Stimulated activated CD4-positive, alpha-beta T cell treated with anti-CD3 and anti-CD28 coated beads, Interleukin-2, amount 100 ng/mL, for 24 hours (primary cell): ENCODE data around the gene CHST3.
"Not testable (repeated sequence)": the region's sequence is repeated elsewhere in the genome, so short reads cannot be mapped to it uniquely, and the experiment has no call there.

Source experiments
- DNase-seq, 2 donors: peaks; one replicate each; pipeline ENCODE4 v3.0.0-alpha.2; 2020

CHST3 gene

DNA sequence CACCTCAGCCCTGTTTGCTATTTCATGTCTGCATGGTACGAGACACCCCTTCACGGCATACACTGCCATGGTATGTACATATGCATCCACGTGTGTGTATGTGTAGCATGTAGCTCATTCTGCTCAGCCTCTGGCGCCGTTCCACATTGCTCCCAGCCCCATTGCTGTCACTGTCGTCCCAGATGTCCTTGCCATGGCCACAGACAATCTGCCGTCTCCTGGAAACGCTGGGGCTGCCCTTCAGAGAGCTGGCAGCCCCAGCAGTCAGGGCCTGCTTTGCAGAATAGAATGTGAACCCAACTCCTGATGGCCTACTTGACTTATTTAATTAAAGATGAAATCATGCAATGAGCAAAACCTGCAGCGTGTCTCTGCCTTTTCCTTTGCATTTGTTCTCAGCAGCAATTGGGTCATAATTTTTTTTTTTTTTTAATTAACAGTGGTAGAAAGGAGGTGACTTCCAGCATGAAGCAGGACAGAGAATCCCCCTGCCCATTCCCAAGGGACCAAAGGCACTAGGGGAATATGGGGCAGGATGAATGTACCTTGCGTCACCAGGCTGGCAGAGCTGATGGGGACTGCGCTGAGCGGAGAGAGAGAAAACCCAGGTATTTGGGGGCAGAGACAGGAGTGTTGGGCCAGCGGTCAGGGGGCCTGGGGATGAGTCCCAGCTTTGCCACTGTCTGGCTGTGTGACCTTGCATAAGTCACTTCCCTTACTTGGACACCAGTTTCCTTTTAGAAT, 49.2 kb downstream of the CHST3 start:
- no peak for DNase-seq

DNA sequence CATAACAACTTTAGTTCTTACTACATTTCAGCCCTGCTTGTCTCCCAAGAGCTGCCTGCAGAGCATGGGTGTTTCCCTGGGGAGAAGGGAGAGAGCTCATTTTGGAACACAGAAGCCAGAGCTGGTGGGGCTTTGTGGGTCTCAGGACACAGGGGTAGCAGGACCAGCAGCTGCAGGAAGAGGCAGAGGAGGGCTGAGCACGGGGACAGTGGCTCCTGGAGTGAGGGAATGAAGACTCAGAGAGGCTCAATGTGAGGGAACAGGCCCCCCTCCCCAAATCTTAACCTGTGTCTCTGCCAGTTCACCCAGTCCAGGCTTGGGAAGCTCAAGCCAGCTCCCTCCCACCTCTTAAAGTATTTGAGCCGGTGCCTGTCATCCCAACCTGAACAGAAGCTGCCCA, 50.0 kb downstream of the CHST3 start:
- DNase-seq, result no peak

DNA sequence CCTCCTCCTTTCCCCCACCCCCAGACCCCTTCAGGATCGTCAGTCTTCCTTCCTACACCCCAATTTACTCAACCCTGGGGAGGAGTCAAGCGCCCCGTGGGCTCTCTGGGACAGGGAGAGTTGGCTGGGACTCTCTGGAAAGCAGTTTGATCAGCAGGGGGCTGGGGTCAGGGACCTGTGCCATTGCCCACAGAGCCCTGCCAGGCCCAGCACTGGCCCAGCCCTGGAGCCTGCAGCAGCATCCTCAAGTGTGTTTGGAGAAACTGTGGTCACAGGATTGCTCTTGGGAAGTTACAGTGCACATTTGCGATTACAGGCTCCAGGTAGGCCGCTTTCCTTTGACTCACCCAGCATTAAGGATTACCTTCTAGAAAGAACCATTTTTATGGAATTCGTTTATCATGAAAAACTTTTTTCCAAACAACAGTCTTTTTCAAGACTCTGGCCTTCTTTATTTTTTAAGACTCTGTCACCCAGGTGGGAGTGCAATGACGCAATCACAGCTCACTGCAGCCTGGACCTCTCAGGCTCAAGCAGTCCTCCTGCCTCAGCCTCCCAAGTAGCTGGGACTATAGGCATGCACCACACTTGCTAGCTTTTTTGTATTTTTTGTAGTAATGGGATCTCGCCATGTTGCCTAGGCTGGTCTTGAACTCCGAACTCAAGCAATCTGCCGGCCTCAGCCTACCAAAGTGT, 50.7 kb downstream of the CHST3 start:
- no peak for DNase-seq

DNA sequence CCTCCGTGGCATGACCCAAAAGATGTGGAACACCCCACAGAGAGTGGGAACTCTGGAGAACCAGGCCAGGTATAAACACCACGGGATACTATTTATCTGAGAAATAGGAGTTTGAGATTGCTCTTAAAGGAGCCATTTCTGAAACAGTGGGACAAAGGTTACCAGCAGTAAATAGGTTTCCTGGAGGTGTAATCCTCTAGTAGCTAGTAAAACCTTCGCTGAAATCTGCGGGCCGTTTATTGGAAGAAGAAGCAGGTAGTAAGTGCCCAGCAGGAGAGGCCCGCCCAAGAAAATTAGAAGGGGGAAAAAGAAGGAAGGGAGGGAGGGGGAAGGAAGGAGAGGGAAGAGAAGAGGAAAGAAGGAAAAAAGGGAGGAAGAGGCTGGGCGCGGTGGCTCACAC, 51.6 kb downstream of the CHST3 start:
- no peak for DNase-seq

DNA sequence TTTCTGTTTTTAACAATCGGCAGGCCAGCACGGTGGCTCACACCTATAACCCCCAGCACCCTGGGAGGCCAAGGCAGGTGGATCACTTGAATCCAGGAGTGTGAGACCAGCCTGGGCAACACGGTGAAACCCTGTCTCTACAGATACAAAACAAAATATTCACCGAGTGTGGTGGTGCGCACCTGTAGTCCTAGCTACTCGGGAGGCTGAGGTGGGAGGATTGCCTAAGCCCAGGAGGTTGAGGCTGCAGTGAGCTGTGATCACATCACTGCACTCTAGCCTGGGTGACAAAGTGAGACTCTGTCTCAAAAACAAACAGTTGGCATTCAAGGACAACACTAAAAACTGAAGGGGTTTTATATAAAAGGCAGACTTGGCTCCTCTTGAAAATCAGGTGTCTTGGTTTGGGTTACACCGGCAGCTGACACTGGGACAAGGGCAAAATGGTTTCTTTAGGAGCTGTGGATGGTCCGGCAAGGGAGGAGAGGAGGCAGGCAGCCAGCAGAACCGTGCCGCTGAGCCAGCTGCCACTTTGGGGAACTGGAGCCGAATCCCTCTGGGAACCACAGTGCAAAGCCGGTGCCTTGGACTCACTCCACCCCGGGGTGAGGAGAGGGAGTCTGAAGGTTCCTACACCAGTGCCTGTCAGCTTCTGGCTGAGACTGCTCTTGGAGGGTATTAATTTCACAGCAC, 52.6 kb downstream of the CHST3 start:
- DNase-seq, result no peak

DNA sequence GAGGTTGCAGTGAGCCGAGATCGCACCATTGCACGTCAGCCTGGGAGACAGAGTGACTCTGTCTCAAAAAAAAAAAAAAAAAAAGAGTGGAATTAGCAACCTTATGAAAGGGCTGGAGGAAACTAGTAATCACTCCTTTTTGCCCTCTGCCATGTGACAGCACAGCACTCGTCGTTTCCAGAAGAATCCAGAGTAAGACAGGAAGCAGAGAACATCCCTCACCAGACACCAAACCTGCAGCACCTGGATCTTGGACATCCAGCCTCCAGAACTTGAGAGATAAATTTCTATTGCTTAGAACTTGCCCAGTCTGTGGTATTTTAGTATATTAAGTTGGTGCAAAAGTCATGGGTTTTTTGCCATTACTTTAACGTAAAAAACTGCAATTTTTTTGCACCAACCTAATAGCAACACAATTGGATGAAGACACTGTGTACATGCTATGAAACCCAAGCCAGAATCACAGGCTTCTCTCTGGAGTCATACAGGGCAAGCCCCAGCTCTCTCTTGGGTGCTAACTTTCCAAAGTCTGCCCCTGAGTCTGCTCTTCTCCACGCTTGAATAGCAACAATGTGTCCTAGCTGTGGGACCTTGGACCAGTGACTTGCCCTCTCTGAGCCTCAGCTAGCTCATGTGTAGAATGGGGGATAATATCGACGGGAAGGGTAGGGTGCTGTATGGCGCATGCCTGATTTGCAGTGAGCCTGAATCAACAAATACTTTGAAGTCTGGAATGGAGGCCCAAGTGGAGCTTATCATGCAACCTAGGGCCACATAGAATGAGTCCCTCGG, 55.1 kb downstream of the CHST3 start:
- DNase-seq, result no peak

DNA sequence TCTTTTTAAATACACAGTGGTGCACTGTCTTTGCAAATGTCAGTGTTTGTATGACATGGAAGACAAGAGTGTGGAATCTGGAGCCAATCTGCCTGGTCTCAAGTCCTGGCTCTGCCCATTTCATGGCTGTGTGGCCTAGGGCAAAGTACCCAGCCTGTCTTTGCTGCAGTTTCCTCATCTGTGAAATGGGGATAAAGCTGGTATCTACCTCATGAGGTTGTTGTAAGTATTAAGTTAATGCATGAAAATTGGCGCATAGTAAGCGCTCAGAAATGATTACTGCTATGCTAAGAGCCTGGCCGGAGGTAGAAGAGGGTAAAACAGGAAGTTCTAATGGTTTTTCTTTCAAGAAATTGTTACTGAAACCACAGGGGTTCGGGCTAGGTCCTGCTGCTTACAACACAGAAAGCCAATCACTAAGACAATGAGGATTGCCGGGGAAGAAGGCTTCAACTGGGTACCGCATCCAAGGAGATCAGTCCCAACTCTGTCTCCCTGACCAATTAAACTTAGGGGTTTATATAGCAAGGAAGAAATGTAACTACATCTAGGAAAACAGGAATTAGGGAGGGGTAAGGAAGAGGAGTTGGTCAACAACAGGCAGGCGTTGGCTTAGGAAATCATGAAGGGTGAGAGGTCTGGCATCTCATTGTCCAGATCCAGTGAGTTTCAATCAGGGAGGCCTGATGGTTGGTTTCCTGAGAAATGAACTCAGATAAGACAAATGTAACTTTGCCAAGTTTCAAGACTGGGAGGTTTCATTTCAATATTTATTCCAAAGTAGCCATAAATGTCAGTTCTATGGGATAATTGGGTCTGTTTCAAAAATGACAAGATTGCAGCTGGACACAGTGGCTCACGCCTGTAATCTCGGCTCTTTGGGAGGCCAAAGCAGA, 57.0 kb downstream of the CHST3 start:
- no peak for DNase-seq

DNA sequence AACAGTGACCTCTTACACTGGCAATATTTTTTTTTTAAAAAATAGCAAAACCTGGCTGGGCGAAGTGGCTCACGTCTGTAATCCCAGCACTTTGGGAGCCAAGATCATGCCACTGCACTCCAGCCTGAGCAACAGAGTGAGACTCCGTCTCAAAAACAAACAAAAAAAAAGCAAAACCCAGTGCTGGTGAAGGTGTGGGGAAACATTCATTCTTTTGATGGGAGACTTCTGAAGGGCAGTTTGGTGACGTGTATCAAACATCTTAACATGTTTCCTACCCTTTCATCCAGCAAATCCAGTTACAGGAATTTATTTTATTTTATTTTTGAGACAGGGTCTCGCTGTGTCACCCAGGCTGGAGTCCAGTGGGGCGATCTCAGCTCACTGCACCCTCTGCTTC, 58.0 kb downstream of the CHST3 start:
- DNase-seq, result no peak

DNA sequence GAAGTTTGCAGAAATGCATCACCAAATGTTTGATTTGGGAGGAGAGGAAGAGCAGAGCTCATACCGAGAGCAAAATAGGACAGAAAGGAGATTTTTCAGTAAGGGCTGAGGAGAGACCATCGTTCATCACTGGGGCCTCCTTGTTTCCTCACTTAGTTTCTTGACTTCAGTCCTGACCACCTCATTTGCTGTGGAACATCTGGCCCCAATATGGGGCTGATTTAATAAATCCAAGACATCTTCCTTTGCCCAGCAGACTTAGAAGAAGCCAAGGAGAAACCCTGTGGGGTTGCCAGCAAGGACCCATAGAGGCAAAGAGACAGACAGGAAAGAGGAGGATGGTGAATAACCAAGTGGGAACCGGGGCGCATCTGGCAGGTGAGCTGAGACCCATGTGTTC, 60.4 kb downstream of the CHST3 start:
- no peak for DNase-seq

DNA sequence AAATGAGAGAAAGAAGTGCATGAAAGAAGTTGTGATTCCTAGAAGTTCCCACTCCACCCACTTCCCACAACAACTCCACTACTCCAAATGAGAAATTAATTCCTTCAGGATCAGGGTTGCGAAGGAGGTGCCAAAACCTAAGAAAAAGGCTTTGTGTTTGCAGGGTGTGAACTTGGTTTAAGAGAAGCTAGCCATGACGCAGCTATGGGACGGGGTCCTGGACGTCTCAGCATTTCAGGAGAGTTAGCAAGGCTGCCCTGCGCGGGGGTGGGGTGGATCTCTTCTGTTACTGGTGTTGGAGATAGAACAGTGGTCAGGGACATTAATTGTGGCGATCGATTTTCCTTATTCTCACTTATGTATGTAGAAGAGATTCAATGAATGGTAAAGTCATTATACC, 61.2 kb downstream of the CHST3 start:
- DNase-seq, result no peak

DNA sequence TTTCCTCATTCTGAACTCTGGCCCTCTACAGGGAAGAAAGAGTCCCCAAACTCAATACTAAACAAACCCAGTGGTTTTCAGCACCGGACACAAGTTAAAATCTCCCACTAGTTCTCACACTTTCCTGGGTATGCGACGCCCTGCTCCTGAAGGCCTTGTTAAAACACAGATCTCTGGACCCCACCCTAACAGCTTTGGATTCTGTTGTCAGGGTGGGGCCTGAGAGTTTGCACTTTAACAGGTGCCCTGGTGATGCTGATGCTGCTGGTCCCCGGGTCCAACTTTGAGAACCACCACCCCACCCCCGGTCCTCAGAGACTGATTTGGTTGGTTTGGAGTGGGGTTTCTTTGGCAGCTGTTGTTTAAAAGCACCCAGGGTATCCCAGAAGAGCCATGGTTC, 61.6 kb downstream of the CHST3 start:
- no peak for DNase-seq

DNA sequence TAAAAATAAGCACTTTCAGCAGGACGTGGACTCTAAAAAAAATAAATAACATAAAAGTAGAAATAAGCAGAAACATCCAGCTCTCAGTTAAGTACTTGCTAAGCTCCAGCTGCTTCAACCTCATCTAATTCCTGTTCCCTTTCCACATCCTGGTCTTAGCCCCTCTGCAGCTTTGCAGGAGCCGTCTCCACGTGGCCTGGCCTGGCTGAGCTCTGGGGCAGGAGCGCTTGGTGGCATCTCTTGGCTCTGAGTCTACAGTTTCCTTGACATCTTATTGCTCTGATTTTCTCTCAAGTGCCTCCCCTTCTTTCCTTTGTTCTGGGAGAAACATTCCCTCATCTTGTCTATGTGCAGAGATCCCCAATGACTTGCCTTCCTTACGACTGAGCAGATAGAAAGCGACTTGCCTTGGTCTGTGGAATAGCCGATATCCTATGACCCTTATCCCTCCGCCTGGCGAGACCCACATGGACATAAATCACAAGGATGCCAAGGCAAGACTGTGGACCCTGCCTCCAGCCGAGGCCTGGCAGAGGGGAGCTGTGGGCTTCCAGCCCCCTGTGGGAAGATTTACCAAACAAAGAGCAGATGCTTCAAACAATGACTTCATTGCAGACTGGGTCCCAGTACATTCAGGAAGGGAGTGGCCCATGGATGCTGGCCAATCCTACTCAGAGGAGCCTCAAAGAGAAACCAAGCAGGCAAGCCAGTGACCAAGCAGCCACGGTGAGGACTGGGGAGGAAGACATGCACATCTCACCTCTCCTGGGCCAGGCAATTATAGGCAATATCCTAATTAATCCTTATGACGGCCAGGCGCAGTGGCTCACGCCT, 62.3 kb downstream of the CHST3 start:
- DNase-seq, result no peak

DNA sequence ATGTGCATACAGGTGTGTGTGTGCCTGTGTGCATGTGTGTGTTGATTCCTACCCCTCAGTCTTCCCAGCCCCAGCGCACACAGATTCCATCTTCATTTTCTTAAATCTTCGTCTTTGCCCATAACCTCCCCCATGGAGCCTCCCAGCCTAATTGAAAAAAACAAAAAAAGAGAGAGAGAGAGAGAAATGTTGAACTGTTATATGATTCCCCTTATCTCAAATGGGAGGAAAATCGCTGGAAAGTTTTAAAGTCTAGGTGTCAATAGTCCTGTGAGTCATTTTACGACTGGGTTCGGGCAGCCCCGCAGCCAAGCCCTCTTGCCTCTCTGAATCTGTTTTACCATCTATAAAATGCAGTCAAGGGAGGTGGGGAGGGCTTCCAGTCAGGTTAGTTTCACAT, 63.3 kb downstream of the CHST3 start:
- DNase-seq, result no peak

DNA sequence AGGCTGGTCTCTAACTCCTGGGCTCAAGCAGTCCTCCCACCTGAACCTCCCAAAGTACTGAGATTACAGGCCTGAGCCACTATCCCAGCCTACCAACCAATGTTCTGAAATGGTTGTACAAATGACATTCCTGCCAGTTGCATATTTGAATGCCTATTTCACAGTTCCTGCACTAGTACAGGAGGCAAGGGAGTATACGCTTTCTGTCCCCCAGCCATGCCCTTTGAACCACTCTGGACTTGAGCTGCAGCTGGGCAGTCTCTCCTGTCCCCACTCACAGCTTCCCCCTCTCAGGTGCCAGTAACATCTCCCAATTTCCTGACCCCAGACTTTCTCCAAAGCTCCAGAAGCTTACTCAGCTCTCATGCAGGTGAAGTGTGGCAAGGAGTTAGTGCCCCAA, 65.2 kb downstream of the CHST3 start:
- DNase-seq, result no peak

DNA sequence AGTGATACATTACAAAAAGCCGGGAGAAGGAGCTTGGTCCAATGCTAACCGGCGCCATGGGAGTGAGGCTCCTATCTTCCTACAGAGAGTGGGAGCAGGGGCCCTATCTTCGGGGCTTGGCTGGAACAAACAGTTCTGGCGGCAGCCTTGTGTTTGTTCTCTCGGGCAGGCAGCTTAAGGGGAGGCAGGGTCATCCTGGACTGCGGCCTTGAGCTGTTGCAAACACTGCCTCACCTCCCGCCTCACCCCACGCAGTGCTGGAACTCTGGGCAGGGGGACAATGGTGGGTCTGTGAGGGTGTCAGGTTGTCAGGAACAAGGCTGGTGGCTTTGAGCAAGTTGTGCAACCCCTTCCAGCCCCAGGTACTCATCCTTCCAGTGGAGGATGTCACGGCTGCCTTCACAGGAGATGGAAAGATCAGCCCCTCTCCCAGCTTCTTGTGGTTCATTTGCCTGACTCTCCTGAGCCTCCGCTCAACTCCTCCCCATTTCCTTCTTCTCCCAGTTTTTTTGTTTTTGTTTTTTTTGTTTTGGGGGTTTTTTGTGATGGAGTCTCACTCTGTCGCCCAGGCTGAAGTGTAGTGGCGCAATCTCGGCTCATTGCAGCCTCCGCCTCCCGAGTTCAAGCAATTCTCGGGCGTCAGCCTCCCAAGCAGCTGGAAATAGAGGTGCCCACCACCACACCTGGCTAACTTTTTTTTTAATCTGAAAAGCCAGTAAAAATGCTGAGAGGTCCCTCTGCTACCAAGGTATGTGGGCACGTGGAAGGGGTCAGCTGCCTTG, 66.8 kb downstream of the CHST3 start:
- DNase-seq, result no peak

DNA sequence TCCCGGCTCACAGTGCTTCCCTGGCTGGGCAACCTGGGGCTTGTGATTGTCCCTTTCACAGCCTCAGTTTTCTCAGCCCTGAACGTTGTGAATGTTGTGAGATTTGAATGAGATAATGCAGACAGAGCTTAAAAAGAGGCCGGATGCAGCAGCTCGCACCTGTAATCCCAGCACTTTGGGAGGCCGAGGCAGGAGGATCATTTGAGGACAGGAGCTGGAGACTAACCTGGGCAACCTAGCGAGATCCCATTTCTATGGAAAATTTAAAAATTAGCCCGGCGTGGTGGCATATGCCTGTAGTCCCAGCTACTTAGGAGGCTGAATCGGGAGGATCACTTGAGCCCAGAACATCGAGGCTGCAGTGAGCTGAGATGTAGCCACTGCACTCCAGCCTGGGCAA, 67.5 kb downstream of the CHST3 start:
- DNase-seq, result no peak

DNA sequence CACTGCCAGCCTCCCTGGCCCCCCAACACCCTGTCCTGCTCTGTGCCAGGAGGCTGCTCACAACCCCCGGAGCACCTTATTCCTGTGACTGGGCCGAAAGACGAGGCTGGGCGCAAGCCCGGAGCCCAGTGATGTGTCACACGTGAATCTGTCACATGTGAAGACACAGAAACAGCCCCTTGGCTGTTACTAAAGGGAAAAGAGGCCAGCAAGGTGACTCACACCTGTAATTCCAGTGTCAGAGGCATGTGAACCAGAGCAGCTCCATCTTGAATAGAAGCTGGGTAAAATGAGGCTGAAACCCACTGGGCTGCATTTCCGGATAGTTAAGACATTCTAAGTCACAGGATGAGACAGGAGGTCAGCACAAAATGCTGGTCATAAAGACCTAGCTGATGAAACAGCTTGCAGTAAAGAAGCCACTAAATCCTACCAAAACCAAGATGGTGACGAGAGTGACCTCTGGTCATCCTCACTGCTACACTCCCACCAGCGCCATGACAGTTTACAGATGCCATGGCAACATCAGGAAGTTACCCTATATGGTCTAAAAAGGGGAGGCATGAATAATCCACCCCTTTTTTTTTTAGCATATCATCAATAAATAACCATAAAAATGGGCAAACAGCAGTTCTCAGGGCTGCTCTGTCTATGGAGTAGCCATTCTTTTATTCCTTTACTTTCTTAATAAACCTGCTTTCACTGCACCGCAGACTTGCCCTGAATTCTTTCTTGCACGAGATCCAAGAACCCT, 68.4 kb downstream of the CHST3 start:
- not testable (repeated sequence) for DNase-seq

DNA sequence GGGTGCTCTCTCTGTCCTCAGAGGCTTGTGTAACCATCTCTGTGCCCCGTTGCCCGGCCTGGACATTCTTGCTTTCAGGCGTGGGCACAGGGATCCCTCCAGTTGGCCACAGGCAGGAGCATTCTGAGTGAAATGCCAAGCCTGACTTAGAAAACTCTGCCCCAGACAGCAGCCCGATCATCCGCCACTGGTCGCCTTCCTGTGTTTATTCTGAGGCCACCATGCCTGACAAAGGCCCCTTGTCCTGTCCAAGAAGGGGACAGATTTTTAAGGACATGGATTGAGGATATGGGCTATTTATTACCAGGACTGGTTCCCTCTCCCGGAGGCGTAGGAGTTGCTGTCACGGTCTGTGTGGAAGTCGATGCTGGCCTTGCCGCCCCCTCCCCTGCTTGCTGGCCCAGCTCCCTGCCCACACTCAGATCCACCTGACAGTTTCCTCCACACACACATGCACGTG, 69.9 kb downstream of the CHST3 start:
- DNase-seq, result no peak

DNA sequence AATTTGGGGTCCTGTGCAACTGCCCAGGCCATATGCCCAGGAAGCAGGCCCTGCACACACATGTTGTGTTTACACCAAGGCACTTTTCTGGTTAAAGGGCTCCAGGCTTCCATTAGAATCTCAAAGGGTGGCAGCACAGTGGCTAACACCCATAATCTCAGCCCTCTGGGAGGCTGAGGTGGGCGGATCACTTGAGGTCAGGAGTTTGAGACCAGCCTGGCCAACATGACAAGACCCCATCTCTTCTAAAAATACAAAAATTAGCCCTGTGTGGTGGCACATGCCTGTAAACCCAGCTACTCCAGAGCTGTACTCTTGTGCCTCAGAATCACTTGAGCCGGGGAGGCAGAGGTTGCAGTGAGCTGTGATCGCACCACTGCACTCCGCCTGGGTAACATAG, 70.6 kb downstream of the CHST3 start:
- DNase-seq, result no peak
